Measurements from ENCODE around the gene ARHGAP21. TPM values are rescaled to one million over a fixed set of nuclear protein-coding genes. Genes with fewer than 3 reads are reported as not detected.

Gene ARHGAP21
- total RNA-seq, 1 experiment from 2014 or later: 59.4 TPM

GRCh38 chr10:24701447-24701846 lies 22.2 kb downstream of the ARHGAP21 start:
- Histone ChIP-seq H3K14ac (ENCODE audit: insufficient read depth, low read length) (no peak overlapping the region), H3K56ac (ENCODE audit: insufficient read length, low read depth, low read length) (no peak overlapping the region), H2BK5ac (ENCODE audit: insufficient read length, low read length) (no peak overlapping the region), H4K20me1 (ENCODE audit: control insufficient read depth, insufficient read depth, insufficient read length) (no peaks in the 10 kb centered on the region), H3K23ac (ENCODE audit: insufficient read length, low read depth, low read length) (no peak overlapping the region), H3K23me2 (ENCODE audit: insufficient read length, low read depth, low read length, poor library complexity, severe bottlenecking) (no peaks in the 10 kb centered on the region), H2BK12ac (ENCODE audit: insufficient read length, low read depth, low read length) (no peak overlapping the region), H3K4me2 (ENCODE audit: insufficient read depth, insufficient read length, low read length) (no peak overlapping the region), H3K9ac (ENCODE audit: extremely low read depth, insufficient read length, low read length) (no peak overlapping the region), H3K27me3 (ENCODE audit: insufficient read depth, low read length) (no peaks in the 10 kb centered on the region), H3T11ph (ENCODE audit: low read length) (no peak overlapping the region), H2BK15ac (ENCODE audit: low read depth, low read length) (no peak overlapping the region), H4K91ac (ENCODE audit: insufficient read length, low read depth, low read length) (no peak overlapping the region), H2AFZ (ENCODE audit: low read length) (no peak overlapping the region), H2AK5ac (ENCODE audit: insufficient read length, low read length) (no peak overlapping the region), H2BK20ac (ENCODE audit: low read depth, low read length, poor library complexity, severe bottlenecking) (no peak overlapping the region), H3K4ac (ENCODE audit: low read depth, low read length) (no peak overlapping the region), H3K79me2 (ENCODE audit: insufficient read depth, low read length) (peaks cover 3% of the 10 kb centered on the region; the same call in 1 of the 2 replicates), H3K27ac (ENCODE audit: insufficient read length, low read depth, low read length) (no peak overlapping the region), H4K5ac (ENCODE audit: insufficient read length, low read depth, low read length) (no peak overlapping the region), H3K18ac (ENCODE audit: insufficient read length, low read depth, low read length) (no peak overlapping the region), H3K79me1 (ENCODE audit: insufficient read depth, low read depth, low read length, poor library complexity, severe bottlenecking) (peaks cover 3% of the 10 kb centered on the region), H4K8ac (replicated peaks; ENCODE audit: insufficient read length, low read depth, low read length) (no peak overlapping the region), H2BK120ac (ENCODE audit: low read depth, low read length, poor library complexity, severe bottlenecking) (no peak overlapping the region), H3K9me3 (ENCODE audit: control insufficient read depth, low read depth, low read length) (no peaks in the 10 kb centered on the region), H3K4me1 (ENCODE audit: insufficient read depth, low read length) (peaks cover 4% of the 10 kb centered on the region; the same call in 1 of the 2 replicates)
- no peaks in the 10 kb centered on the region for H3K36me3 Mint-ChIP-seq (ENCODE audit: insufficient read depth in 1 of 3, low read depth in 3 of 3)
- no peak for DNase-seq
- WGBS (ENCODE audit: extremely low coverage, insufficient read length, low lambda C conversion rate): no CpG with 5 or more reads among the region's 3 CpGs
- TF ChIP-seq CTCF (conservative IDR thresholded peaks at IDR 0.05): no peak
- peaks cover 13 to 24% of the 10 kb centered on the region in 2 experiments for H3K4me1 Mint-ChIP-seq
- H3K27me3 Mint-ChIP-seq (ENCODE audit: low read depth): no peaks in the 10 kb centered on the region
- no peaks in the 10 kb centered on the region for H3K9me3 Mint-ChIP-seq
- no peak overlapping the region; a peak in 1 of 7 replicates for H3K27ac Mint-ChIP-seq
- no peak overlapping the region for H3K4me3 Mint-ChIP-seq

Data from H9 (cell line).